Spinal cord (tissue), 10 donors: ENCODE results near the gene HTRA3. TPM values are rescaled to one million over a fixed set of nuclear protein-coding genes. Genes with fewer than 3 reads are reported as not detected.

ENCODE experiments used
- DNase-seq, 6 donors: peaks; one replicate each; pipeline versions ENCODE4 v3.0.0 to v3.0.0-alpha.2; 2013 to 2015; ENCODE audit warnings: low spot score in 6 of 6, low read depth in 4 of 6
- H3K27ac ChIP-seq: one replicate; pipeline ENCODE4 v1.5.1; 2013; ENCODE audit warnings: low read depth, low read length, control low read depth
- H3K27me3 ChIP-seq: one replicate; pipeline ENCODE4 v1.6.1; 2013; ENCODE audit warnings: low read length; ENCODE audit not compliant: control insufficient read depth, insufficient read depth
- H3K36me3 ChIP-seq: one replicate; pipeline ENCODE4 v1.6.1; 2013; ENCODE audit warnings: low read length; ENCODE audit not compliant: control insufficient read depth, insufficient read depth
- H3K4me1 ChIP-seq: one replicate; pipeline ENCODE4 v1.6.1; 2013; ENCODE audit warnings: low read length; ENCODE audit not compliant: control insufficient read depth, insufficient read depth
- H3K4me3 ChIP-seq: one replicate; pipeline ENCODE4 v1.5.1; 2013; ENCODE audit warnings: low read depth, low read length, control low read depth
- H3K9me3 ChIP-seq: one replicate; pipeline ENCODE4 v1.6.1; 2013; ENCODE audit warnings: low read length; ENCODE audit not compliant: control insufficient read depth, insufficient read depth
- WGBS: methylation state at CpG from one replicate; pipeline ENCODE4 v1.1.5; 2013; ENCODE audit warnings: missing lambda C conversion rate; ENCODE audit not compliant: insufficient coverage; 5-methylcytosine and 5-hydroxymethylcytosine counted together
- polyA plus RNA-seq, 2 donors: library from polyadenylated mRNA; unstranded; fragments of 120-200 nt; gene quantifications; one replicate each; pipeline ENCODE4 v1.2.1, GENCODE V29; 2013; ENCODE audit not compliant: insufficient read length in 2 of 2
- total RNA-seq, 2 donors: library from RNA; depleted of rRNA in 1 of 2; stranded (reverse); fragments of 120-200 nt in 1 of 2; fragments of >200 nt in 1 of 2; gene quantifications; one replicate each; pipeline versions ENCODE4 v1.2.3 to v1.2.4, GENCODE V29; 2013 to 2014
- donor health status: healthy.

Gene HTRA3
- total and polyA plus RNA-seq, 4 donors = 8.7 to 23.4 (median 10.6) TPM

- H3K27ac ChIP-seq = no peak overlapping the region
- no peaks in the 10 kb centered on the region for H3K27me3 ChIP-seq
- H3K4me1 ChIP-seq = peaks cover 10% of the 10 kb centered on the region
- H3K9me3 ChIP-seq = no peaks in the 10 kb centered on the region
- peaks cover 7% of the 10 kb centered on the region for H3K36me3 ChIP-seq
- WGBS = 80% methylated on average over 22 of the region's 26 CpGs
- no peak overlapping the region for H3K4me3 ChIP-seq
- no peak for DNase-seq
These were observed 29.1 kb upstream of the HTRA3 start for GRCh38 chr4:8240211-8241041.

- H3K4me3 ChIP-seq = no peak overlapping the region
- peaks cover 10% of the 10 kb centered on the region for H3K4me1 ChIP-seq
- no peaks in the 10 kb centered on the region for H3K9me3 ChIP-seq
- no peak overlapping the region for H3K27ac ChIP-seq
- 91% methylated on average over 14 of the region's 14 CpGs for WGBS
- no peak for DNase-seq
- peaks cover 3% of the 10 kb centered on the region for H3K36me3 ChIP-seq
- no peaks in the 10 kb centered on the region for H3K27me3 ChIP-seq
These were observed 28.3 kb upstream of the HTRA3 start for GRCh38 chr4:8241211-8241779.

GRCh38 chr4:8241895-8242696 lies 27.5 kb upstream of the HTRA3 start:
- H3K4me1 ChIP-seq = peaks cover 12% of the 10 kb centered on the region
- peaks cover 3% of the 10 kb centered on the region for H3K36me3 ChIP-seq
- H3K4me3 ChIP-seq = no peak overlapping the region
- H3K27ac ChIP-seq = peak overlapping the region; percentile 50
- 19% methylated on average over 29 of the region's 29 CpGs for WGBS
- no peaks in the 10 kb centered on the region for H3K27me3 ChIP-seq
- DNase-seq = peak; percentile 51 to 92 (median 69)
- H3K9me3 ChIP-seq = no peaks in the 10 kb centered on the region

- no peak overlapping the region for H3K4me3 ChIP-seq
- H3K4me1 ChIP-seq = peaks cover 19% of the 10 kb centered on the region
- 93% methylated on average over 5 of the region's 10 CpGs for WGBS
- no peak for DNase-seq
- peak overlapping the region; percentile 50 for H3K27ac ChIP-seq
- H3K27me3 ChIP-seq = no peaks in the 10 kb centered on the region
- H3K36me3 ChIP-seq = no peaks in the 10 kb centered on the region
- no peaks in the 10 kb centered on the region for H3K9me3 ChIP-seq
These were observed 26.6 kb upstream of the HTRA3 start for GRCh38 chr4:8242782-8243560.

GRCh38 chr4:8244001-8244757 lies 25.4 kb upstream of the HTRA3 start:
- no peaks in the 10 kb centered on the region for H3K9me3 ChIP-seq
- 81% methylated on average over 13 of the region's 18 CpGs for WGBS
- no peak overlapping the region for H3K27ac ChIP-seq
- H3K36me3 ChIP-seq = no peaks in the 10 kb centered on the region
- H3K4me1 ChIP-seq = peaks cover 19% of the 10 kb centered on the region
- no peak overlapping the region for H3K4me3 ChIP-seq
- H3K27me3 ChIP-seq = no peaks in the 10 kb centered on the region
- DNase-seq = no peak

- DNase-seq = no peak
- Histone ChIP-seq H3K4me3 (no peak overlapping the region), H3K9me3 (no peaks in the 10 kb centered on the region), H3K27me3 (no peaks in the 10 kb centered on the region), H3K27ac (no peak overlapping the region), H3K36me3 (no peaks in the 10 kb centered on the region), H3K4me1 (peaks cover 19% of the 10 kb centered on the region)
- WGBS = 95% methylated on average over 19 of the region's 19 CpGs
These were observed 24.6 kb upstream of the HTRA3 start for GRCh38 chr4:8244931-8245460.

- H3K4me3 ChIP-seq = no peak overlapping the region
- no peaks in the 10 kb centered on the region for H3K9me3 ChIP-seq
- no peaks in the 10 kb centered on the region for H3K36me3 ChIP-seq
- WGBS = 89% methylated on average over 29 of the region's 31 CpGs
- H3K27ac ChIP-seq = no peak overlapping the region
- peaks cover 19% of the 10 kb centered on the region for H3K4me1 ChIP-seq
- no peak for DNase-seq
- H3K27me3 ChIP-seq = no peaks in the 10 kb centered on the region
These were observed 23.4 kb upstream of the HTRA3 start for GRCh38 chr4:8245884-8246833.
